Activated CD4-positive, alpha-beta T cell treated with anti-CD3 and anti-CD28 coated beads, Interleukin-2, amount 50 U/mL, for 16 hours (primary cell): ENCODE data around the gene RIMBP2.
"Not testable (repeated sequence)": the region's sequence is repeated elsewhere in the genome, so short reads cannot be mapped to it uniquely, and the experiment has no call there.

Experiments
- DNase-seq: peaks from one replicate; pipeline ENCODE4 v3.0.0-alpha.2; 2020

RIMBP2 gene

GRCh38 chr12:130703733-130704375 lies 12.2 kb downstream of the RIMBP2 start:
- no peak for DNase-seq

GRCh38 chr12:130702966-130703732 lies 12.9 kb downstream of the RIMBP2 start:
- DNase-seq: no peak

- DNase-seq: no peak
Measured at GRCh38 chr12:130701402-130701744, 14.7 kb downstream of the RIMBP2 start.

GRCh38 chr12:130700492-130701401 lies 15.4 kb downstream of the RIMBP2 start:
- no peak for DNase-seq

- no peak for DNase-seq
Measured at GRCh38 chr12:130698106-130698505, 18.0 kb downstream of the RIMBP2 start.

- DNase-seq: no peak
Measured at GRCh38 chr12:130696379-130697100, 19.6 kb downstream of the RIMBP2 start.

GRCh38 chr12:130695061-130695460 lies 21.0 kb downstream of the RIMBP2 start:
- DNase-seq: no peak

- DNase-seq: no peak
Measured at GRCh38 chr12:130689408-130690405, 26.4 kb downstream of the RIMBP2 start.

GRCh38 chr12:130688999-130689398 lies 27.1 kb downstream of the RIMBP2 start:
- not testable (repeated sequence) for DNase-seq

- DNase-seq: no peak
Measured at GRCh38 chr12:130687796-130688778, 28.0 kb downstream of the RIMBP2 start.

GRCh38 chr12:130687190-130687589 lies 28.9 kb downstream of the RIMBP2 start:
- DNase-seq: no peak

GRCh38 chr12:130686511-130686991 lies 29.5 kb downstream of the RIMBP2 start:
- DNase-seq: no peak

GRCh38 chr12:130685850-130686249 lies 30.2 kb downstream of the RIMBP2 start:
- DNase-seq: no peak

GRCh38 chr12:130685250-130685787 lies 30.8 kb downstream of the RIMBP2 start:
- DNase-seq: no peak

GRCh38 chr12:130683811-130684210 lies 32.3 kb downstream of the RIMBP2 start:
- DNase-seq: no peak

GRCh38 chr12:130683080-130683479 lies 33.0 kb downstream of the RIMBP2 start:
- no peak for DNase-seq

- no peak for DNase-seq
Measured at GRCh38 chr12:130680451-130680990, 35.6 kb downstream of the RIMBP2 start.

- DNase-seq: no peak
Measured at GRCh38 chr12:130677957-130678558, 38.0 kb downstream of the RIMBP2 start.

GRCh38 chr12:130675791-130676190 lies 40.3 kb downstream of the RIMBP2 start:
- no peak for DNase-seq
